Stimulated activated CD4-positive, alpha-beta T cell treated with anti-CD3 and anti-CD28 coated beads, TNF-alpha, amount 100 ng/mL, for 24 hours (primary cell): ENCODE measurements around the gene EPOP.

Experiments
- DNase-seq, 3 experiments: peaks; one replicate each; pipeline ENCODE4 v3.0.0-alpha.2; 2020; ENCODE audit warnings: low read depth in 3 of 3

The EPOP gene

DNA sequence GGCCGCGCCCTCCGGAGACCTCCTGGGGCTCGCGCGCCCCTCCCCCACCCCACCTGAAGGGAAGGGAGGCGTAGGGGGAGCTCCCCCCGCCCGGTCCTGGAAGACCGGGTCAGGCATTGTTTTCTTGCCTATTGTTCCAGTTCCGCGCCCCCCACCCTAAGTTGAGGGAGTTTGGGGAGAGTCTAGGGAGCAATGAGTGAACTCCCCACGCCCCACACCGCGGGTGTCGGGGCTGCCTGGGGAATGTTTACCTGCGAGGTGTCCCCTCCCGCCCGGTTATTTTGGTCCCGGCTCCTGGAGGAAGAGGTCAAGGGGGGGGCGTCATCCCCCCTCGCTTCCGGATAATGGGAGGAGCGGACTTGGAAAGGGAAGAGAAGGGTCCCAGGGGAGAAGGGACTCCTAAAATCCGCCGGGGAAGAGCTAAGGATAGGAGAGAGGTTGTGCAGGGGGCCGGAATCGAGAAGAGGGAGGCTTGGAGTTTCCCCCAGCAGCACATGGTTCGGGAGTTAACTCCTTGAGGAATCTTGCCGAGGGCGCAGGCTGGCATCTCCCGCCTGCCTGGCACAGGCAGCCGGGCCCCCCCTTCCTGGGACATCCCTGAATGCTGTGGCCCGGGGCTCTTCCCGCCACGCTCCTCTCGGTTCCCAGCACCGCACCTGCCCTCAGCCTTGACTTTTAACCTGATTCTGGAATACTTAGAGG is 31.2 kb upstream of the EPOP start:
- peak in 1 of 3 experiments; percentile 40 for DNase-seq

DNA sequence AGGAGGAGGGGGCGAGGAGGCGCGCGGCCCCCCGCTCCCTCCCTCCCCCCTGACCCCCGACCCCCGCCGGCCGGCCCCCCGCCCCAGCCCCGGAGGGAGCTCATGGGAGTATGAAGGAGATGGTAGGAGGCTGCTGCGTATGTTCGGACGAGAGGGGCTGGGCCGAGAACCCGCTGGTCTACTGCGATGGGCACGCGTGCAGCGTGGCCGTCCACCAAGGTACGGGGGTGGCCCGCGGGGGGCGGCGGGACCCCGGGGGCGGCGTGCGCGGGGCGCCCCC is 30.7 kb upstream of the EPOP start:
- DNase-seq: no peak

DNA sequence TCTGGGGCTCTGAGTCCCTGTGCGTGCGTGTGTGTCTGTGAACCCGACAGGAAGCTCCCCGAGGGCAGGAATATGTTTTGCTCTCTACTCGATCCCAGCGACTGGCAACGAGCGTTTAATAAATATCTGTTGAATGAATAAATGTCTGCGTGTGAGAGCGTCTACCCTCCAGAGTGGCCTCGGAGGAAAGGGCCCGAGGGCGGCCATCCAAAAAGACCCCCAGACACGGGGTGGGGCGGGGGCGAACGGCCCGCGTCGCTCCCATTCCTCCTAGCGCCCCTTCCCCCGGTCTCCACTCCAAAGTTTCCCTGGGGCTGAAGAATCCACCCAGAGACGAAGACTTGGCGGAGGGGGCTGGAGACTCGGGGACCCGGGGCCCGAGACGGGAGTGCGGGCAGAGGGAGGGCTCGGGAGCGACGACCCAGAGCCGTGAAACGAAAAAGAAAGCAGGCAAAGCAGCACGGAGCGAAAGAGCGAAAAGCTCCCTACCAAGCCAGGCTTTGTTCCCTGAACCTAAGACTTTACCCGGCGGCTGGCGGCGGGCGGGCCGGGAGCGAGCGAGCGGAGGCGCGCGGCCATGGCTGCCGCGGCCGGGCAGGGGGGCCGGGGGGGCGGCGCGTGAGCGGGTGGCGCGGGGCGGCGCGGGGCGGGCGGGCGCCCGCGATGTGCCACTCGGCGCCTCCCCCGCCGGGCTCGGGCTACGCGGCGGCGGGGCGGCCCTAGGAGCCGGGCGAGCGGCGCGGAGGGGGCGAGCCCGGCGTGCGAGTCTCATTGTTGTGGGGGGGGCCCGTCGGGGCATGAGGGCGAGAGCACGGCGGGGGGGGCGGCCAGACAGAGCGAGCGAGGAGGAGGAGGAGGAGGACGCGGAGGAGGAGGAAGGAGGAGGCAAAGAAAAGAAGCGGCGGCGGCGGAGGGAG is 30.1 kb upstream of the EPOP start, which contains the start of gene MLLT6:
TSS of gene MLLT6 (plus strand) at position 668 of the 917 bp plus-strand sequence. CDS start 360 bp downstream, outside the sequence.
- peak in 2 of 3 experiments; percentile 44 to 72 for DNase-seq

DNA sequence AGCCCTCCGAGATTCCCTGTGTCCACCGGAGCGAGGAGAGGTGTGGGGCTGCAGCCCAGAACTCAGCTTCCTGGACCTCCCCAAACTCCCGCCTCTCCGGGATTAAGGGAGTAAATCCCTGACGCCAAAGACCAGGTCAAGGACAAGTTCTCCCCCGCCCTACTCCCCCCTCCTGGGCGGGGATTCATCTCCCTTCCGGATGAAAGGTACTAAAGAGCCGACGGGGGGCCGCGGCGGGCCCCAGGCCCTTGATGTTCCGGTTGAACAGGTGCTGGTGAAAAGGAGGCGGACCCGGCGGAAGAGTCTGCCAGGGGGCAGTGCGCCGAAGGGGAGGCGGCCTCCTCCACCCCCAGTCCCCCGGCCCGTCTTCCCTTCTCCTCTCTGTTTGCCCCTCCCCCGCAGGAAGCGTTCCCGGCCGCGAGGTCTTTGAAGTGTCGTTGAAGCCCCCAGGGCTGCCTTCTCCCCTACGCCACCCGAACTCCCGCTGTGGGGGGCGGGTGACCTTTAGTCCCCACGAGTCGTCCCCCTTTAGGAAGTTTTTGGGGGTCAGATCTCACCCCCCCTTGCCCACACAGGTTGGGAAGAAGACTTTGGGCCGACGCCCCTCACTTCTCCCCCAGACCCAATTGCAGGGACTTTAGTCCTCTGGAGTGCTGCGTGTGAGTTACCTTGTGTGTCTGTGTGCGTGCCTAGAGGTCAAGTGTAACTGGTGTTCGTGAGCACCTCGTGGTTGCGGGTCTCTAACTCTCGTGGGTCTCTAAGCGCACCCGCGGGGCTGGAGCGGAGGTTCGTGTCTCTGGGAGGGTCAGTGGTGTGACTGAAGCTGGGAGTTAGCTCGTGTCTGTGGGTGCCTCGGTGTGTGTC is 29.2 kb upstream of the EPOP start:
- DNase-seq: peak; percentile 74 to 95 (median 80)

DNA sequence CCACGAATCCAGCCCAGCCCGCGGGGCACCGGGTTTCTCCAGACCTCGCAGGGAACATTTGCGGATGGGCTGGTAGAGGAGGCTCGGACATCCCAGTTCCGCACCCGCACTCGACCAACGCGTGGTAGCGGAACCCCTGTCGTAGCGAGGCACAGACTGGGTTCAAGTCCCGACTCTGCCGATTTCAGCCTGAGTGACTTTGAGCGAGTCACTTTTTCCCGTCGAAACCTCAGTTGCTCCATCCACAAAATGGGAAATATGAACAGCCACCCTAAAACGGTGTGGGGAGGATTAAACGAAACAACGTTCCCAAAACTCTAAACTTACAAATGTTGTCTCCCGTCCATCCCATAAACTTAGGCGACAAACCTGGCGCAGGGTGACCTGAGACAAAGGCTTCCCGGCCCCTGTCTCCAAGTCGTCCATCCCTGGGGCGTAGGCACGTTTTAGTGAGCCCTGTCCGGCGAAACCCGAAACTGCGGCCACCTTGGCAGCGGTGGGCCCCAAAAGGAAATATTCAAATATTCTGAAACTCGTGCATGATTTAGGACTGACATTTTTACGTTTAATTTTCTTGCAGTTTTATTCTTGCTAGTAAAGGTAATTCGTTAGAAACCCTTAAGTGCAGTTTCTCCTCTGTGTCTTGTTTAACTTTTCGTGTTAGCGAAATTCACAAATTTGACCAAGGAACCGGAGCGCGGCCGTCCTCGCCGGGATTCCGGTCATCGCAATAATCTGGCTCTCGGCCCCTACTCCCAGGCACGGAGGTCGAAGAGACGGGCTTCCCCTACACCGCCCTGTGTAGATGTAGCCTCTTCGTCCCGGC is 28.4 kb upstream of the EPOP start:
- DNase-seq: peak in 1 of 3 experiments; percentile 39

DNA sequence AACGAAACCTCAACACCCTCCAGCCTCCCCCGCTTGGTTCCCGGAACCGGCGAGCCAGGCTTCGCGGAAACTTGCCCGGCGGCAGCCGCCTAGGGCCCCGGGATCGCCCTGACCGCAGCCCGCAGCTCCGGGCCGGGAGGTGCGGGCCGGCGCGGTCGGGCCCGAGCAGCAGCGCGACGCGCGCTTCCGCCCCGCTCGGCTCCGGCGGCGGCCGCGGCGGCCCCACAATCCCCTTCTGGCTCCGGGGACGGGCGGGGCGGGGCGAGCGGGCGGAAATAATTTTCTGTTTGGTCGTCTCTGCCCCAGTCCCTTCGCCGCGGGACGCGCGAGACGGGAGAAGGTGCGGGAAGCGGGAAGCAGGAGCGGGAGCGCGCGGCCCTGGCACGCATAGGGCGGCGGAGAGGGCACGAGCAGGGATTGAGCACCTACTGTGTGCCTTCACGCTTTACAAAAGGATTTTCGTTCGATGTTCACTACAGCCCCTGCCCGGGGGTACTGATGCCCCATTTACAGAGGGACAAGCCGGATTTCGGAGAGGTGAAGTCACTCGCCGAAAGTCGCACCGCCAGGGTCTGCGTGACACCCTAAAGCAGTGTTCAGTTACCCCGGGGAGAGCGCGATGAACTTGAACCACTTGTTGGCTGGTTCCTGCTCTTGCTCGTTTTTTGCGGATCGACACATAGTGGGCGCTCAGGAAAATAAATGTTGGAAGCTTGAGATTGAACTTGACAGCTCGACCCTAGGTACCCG is 27.6 kb upstream of the EPOP start:
- peak; percentile 52 to 80 (median 64) for DNase-seq

DNA sequence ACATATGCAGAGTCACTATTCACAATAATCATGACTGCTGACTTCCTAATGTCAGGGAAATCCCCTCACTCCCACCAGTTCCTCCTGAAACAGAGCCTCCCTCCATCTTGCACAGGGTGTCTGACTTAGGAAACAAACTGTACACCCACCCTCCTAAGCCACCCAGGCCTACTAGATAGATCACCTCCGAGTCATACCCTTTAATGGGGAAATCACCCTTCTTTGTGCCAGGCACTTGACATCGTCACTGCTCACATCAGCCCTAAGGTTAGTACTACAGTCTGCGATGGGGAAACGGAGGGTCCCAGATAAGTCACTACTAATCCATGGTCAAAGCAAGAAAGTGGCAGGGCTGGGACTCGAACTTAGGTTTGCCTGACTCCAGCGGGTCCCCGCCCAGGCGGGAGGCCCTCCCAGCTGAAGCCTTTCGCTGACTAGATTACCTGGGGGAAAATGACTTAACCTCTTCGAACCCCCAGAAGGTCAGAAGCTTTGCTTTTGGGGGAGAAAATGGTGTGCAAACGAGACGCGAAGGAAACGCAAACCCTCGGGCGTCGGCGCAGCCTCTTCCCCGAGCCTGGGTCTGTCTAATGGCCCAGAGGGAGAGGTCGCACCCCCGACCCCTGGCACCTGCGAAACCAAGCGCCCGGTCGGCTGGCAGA is 26.9 kb upstream of the EPOP start:
- DNase-seq: peak; percentile 72 to 85 (median 81)

DNA sequence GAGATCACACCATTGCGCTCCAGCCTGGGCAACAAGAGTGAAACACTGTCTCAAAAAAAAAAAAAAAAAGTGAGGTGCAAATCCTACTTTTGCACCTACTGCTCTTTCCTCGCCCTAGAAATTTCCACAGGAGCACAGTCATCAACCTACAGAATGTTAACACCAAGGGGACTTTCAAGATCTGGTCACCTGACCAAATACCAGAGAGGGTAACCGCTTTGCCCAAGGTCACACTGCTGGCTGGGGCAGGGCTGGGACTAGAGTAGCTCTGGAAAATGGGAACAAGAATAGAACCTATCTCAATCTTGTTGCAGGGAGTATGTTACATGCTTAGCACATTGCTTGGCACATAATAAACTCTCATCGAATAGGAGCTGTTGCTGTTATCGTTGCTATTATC is 24.0 kb upstream of the EPOP start:
- no peak for DNase-seq

DNA sequence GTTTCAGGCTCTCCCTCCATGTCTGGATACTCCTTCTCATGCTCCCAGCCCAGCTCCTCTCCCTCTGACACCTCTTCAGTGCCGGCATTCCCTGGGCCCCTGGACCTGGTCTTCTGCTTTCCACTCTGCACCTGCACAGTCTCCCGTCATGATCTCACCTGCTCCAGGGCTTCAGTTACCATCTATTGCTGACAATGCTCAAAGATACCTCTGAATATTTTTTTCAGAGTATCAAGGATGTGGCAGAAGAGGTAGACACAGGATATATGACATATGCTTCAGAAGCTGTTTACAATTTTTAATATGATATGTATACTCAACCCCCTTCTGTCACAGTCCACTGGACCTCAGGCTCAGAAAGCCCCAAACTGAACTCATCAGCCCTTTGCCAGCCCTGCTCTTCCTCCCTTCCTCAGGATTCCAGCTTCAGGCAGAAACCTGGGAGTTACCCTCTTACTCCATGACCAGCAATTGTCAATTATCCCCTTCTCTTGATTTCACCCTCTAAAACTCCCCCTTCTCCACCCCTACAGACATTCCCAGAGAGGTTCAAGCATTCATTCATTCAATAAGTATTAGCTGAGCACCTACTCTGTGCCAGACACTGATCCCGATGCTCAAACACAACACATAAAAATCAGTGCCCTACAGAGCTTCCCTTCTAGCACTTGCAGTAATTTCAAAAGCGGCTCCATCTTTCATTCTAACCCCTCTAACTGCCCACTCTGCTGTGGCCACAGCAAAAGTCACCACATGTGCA is 22.5 kb upstream of the EPOP start:
- no peak for DNase-seq

DNA sequence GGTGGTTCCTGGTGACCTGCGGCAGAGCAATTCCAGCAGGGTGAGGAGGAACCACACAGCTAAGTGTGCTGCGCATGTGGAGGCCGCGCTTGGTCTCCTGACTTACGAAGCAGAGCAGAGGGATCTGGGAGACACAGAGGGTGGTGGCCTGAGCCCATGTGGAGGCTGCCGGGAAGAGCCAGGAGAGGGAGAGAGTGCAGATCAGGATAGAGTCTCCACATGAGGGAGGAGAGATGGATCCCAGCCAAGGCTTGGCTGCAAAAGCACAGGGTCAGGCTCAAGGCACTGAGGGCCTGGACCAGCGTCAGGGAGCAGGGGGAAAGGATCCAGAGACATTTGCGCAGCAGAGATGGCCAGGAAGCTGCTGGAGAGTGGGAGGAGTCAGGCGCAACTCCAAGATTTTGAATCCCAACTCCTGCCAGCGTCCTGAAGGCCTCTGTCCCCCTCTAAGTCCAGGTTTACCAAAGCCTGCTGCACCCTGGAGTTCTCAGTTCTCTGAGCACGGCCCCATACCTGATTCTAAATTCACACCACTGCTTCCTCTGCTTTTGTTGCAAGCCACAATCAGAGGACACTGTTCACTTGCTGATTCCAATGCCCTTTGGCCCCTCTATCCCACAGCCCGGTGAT is 19.1 kb upstream of the EPOP start:
- DNase-seq: no peak

DNA sequence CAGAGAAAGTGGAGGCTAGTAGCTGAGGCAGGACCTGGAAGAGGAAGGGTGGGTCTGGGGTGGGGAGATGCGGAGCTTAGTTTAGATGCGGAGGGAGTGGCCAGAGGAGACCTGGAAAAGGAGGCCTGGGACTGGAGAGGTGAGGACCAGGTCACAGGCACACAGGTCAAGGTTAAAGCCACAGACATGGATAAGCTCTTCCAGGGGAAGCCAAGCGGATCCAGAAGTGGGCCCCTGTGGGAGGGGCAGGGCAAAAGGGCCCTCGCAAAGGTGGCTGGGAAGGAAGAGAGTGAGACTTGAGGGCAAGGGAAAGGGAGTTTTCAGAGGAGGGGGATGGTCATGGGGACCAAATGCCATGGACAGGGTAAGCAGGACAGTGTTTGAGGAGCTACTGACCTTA is 16.4 kb upstream of the EPOP start:
- DNase-seq: no peak

DNA sequence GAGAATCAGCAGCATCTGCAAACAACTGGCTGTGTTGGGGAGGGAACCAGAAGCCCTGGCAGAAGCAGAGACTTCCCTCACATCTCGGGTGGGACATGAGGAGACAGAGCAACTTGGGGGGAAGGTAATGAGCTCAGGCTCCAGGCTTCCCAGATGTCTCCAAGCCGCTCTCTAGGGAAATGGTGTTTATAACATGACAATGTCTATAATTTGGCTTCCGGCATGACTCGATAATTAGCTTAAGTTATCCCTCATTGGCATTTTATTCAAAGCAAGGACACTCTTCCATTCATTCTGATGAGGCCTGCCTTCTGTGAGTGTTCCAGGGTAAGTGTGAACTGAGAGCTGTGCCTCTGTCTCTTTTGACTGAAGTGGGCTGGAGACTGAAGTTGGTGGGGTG is 15.6 kb upstream of the EPOP start:
- no peak for DNase-seq

DNA sequence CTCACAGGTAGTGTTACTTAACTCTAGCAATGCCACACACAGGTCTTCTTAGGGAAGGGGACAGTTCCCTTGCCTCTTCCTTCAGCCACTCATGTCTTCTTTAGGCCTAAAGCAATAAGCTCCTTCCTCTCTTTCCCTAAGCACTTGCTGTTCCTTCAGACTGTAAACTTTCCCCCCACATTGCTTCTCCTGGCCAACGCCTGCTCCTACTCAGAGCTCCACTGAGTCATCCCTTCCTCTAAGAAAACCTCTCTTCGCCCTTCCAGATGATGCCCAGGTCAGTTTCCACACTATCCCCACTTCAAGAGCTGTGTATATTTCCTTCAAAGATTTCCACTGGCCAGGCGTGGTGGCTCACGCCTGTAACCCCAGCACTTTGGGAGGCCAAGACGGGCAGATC is 12.5 kb upstream of the EPOP start:
- DNase-seq: no peak

DNA sequence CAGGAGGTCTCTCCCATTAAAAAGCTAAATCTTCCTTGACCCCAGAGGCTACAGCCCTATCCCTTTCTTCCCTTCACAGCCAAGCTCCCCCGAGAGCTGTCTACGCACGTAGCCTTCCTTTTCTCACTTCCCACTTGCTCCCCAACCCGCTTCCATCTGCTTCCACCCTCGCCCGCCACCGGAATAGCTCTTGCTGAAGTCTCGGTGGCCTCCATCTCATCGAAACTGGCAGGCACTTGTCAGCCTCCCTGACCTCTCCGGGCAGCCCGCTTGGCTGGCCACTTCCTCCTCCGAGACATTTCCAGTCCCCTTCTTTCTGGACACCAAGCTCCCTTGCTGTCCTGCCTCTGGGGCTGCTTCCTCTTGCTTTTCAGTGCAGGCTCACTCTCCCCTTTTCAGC is 10.7 kb upstream of the EPOP start:
- DNase-seq: no peak

DNA sequence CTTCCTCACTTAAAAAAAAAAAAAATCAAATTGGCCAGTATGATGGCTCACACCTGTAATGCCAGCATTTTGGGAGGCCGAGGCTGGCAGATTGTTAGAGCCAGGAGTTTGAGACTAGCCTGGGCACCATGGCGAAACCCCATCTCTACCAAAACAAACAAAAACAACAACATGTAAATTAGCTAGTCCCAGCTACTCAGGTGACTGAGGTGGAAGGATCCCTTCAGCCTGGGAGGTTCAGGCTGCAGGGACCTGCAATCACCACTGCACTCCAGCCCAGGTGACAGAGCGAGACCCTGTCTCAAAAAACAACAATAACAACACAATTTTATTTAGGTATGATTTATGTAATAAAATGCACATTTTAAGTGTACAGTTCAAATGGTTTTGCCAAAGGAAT is 6.3 kb upstream of the EPOP start:
- DNase-seq: no peak

DNA sequence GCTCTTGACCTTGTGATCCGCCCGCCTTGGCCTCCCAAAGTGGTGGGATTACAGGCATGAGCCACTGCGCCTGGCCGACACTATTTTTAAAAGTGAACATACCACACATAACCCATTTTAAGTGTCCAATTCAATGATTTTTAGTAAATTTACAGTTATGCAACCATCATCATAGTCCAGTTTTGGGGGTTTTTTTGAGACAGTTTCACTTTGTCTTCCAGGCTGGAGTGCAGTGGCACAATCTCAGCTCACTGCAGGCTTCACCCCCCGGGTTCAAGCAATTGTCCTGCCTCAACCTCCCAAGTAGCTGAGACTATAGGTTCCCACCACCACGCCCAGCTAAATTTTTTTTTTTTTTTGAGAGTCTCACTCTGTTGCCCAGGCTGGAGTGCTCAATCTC is 3.1 kb upstream of the EPOP start:
- no peak for DNase-seq

DNA sequence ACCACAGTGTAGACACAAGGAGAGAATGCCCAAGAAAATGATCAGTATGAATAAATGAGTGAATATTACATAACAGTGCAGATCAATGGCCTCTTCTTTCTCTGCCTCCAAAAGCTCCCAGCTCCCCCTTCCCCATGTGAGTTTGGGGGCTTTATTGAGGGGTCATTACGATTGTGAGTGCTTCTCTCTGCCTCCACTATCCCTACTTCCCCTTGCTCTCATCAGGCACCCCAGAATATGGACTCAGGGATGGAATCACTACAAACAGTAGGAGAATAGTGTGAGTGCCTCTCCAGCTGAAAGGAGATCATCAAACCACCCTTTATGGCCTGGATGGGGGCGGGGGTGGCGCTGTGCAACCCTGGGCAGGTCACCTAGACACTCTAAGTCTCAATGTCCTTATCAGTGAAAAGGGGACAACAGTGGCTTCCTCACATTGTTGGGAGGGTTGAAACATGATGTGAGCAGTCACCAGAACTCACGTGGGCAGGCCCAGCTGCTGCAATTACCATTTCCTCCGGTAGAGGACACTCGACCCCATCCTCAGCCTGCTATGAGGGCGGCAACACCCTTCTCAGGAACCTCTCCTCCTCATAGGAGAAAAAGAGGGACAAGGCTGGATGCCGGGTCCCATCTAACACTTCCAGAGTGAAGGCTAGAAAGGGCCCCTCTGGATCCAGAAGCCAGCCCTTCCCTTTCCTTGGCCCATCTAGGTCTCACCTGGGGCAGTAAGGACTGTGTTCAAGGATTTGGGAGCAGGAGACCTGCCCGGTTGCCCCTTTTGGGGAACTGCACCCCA is 2.1 kb upstream of the EPOP start:
- DNase-seq: peak; percentile 67 to 86 (median 78)
